ENCODE data around the gene CAB39. TPM values are rescaled to one million over a fixed set of nuclear protein-coding genes. Genes with fewer than 3 reads are reported as not detected.

CAB39 gene
- total RNA-seq, 2 donors from 2014 or later: 32.3 to 34.5 TPM

GRCh38 chr2:230824406-230824978 lies 111.8 kb downstream of the CAB39 start:
- ATAC-seq (peak; percentile 82), DNase-seq (peak; percentile 47 to 76 (median 62))
- no peaks in the 10 kb centered on the region for H3K9me3 ChIP-seq
- TF ChIP-seq CTCF (IDR thresholded peaks at IDR 0.05) (peak; percentile 49 to 76 (median 69)), POLR2A (IDR thresholded peaks at IDR 0.05) (no peak)
- H3K4me1 ChIP-seq: peaks cover 15% of the 10 kb centered on the region
- peaks cover 0 to 8% of the 10 kb centered on the region in 2 donors for H3K27me3 ChIP-seq
- intact Hi-C loops (cut with DNase I): no loop called here
- H3K4me3 ChIP-seq: no peak overlapping the region
- WGBS, 2 donors: 19 to 20% methylated on average over 14 of the region's 14 CpGs
- H3K36me3 ChIP-seq (replicated peaks in 1 of 2; ENCODE audit: insufficient read depth in 1 of 2, low read depth in 2 of 2): no peaks in the 10 kb centered on the region
- H3K27ac ChIP-seq: no peak overlapping the region

GRCh38 chr2:230825354-230825753 lies 112.7 kb downstream of the CAB39 start:
- Histone ChIP-seq H3K4me3 (no peak overlapping the region), H3K27ac (no peak overlapping the region), H3K36me3 (replicated peaks in 1 of 2; ENCODE audit: insufficient read depth in 1 of 2, low read depth in 2 of 2) (no peaks in the 10 kb centered on the region), H3K27me3 (peaks cover 0 to 8% of the 10 kb centered on the region in 2 donors), H3K4me1 (peaks cover 15% of the 10 kb centered on the region), H3K9me3 (no peaks in the 10 kb centered on the region)
- ATAC-seq (no peak), DNase-seq (no peak)
- WGBS, 2 donors: 5 to 31% methylated on average over 1 of the region's 1 CpG
- intact Hi-C loops (cut with DNase I): loop anchor here (5.0 kb wide), 1 partner anchor 162 kb away; no protein-coding TSS in a partner anchor
- TF ChIP-seq POLR2A (IDR thresholded peaks at IDR 0.05): no peak
- no peak for TF ChIP-seq CTCF (IDR thresholded peaks at IDR 0.05)

GRCh38 chr2:230827774-230828271 lies 115.2 kb downstream of the CAB39 start:
- H3K36me3 ChIP-seq (replicated peaks in 1 of 2; ENCODE audit: insufficient read depth in 1 of 2, low read depth in 2 of 2): no peaks in the 10 kb centered on the region
- peaks cover 15% of the 10 kb centered on the region for H3K4me1 ChIP-seq
- peaks cover 0 to 8% of the 10 kb centered on the region in 2 donors for H3K27me3 ChIP-seq
- no peak overlapping the region for H3K27ac ChIP-seq
- TF ChIP-seq CTCF (IDR thresholded peaks at IDR 0.05): no peak
- no peak for TF ChIP-seq POLR2A (IDR thresholded peaks at IDR 0.05)
- ATAC-seq (no peak), DNase-seq (no peak)
- H3K4me3 ChIP-seq: no peak overlapping the region
- intact Hi-C loops (cut with DNase I): loop anchor here (5.0 kb wide), 1 partner anchor 159 kb away; no protein-coding TSS in a partner anchor
- WGBS, 2 donors: 24 to 36% methylated on average over 30 to 31 of the region's 36 CpGs
- H3K9me3 ChIP-seq: no peaks in the 10 kb centered on the region

- intact Hi-C loops (cut with DNase I): loop anchor here (5.0 kb wide), 1 partner anchor 159 kb away; no protein-coding TSS in a partner anchor
- Histone ChIP-seq H3K36me3 (replicated peaks in 1 of 2; ENCODE audit: insufficient read depth in 1 of 2, low read depth in 2 of 2) (no peaks in the 10 kb centered on the region), H3K9me3 (no peaks in the 10 kb centered on the region), H3K27ac (no peak overlapping the region), H3K4me1 (peaks cover 15% of the 10 kb centered on the region), H3K4me3 (no peak overlapping the region), H3K27me3 (peaks cover 0 to 8% of the 10 kb centered on the region in 2 donors)
- 16 to 41% methylated on average over 5 to 43 of the region's 61 CpGs for WGBS, 2 donors
- DNase-seq (no peak), ATAC-seq (no peak)
- TF ChIP-seq CTCF (IDR thresholded peaks at IDR 0.05): no peak
- no peak for TF ChIP-seq POLR2A (IDR thresholded peaks at IDR 0.05)
These were observed 115.8 kb downstream of the CAB39 start for GRCh38 chr2:230828272-230828961.
